Activated naive CD4-positive, alpha-beta T cell treated with anti-CD3 and anti-CD28 coated beads, Interleukin-2, amount 10 ng/mL, durations not matched to agents 7 days and 5 days (primary cell): Measurements from ENCODE around the gene DIP2A.

Source experiments
- CTCF ChIA-PET: fragments of 350-600 bp; sonication (Branson Sonifier 250); formaldehyde crosslinking; loops from one replicate; lab custom pipeline; 2021; ENCODE audit warnings: antibody characterized with exemption; lab: Charles Lee
- DNase-seq: peaks from one replicate; pipeline ENCODE4 v3.0.0-alpha.2; 2020
- H3K27ac Mint-ChIP-seq: one replicate; pipeline ENCODE4 v1.8.0; 2021; ENCODE audit warnings: mild to moderate bottlenecking, moderate library complexity, mixed read lengths
- H3K27me3 Mint-ChIP-seq: one replicate; pipeline ENCODE4 v1.8.0; 2021; ENCODE audit warnings: mild to moderate bottlenecking, mixed read lengths
- H3K36me3 Mint-ChIP-seq: one replicate; pipeline ENCODE4 v1.8.0; 2021; ENCODE audit warnings: mixed read lengths
- H3K4me1 Mint-ChIP-seq: one replicate; pipeline ENCODE4 v1.8.0; 2021; ENCODE audit warnings: mixed read lengths
- H3K4me3 Mint-ChIP-seq: one replicate; pipeline ENCODE4 v1.8.0; 2021; ENCODE audit warnings: mild to moderate bottlenecking, moderate library complexity, mixed read lengths
- H3K9me3 Mint-ChIP-seq: one replicate; pipeline ENCODE4 v1.8.0; 2021; ENCODE audit warnings: mixed read lengths

Gene DIP2A

GRCh38 chr21:46421191-46421750 is 37.4 kb upstream of the DIP2A start:
- Mint-ChIP-seq H3K4me1 (peaks cover 25% of the 10 kb centered on the region), H3K27ac (peak overlapping the region; percentile 19), H3K27me3 (no peaks in the 10 kb centered on the region), H3K4me3 (no peak overlapping the region), H3K9me3 (no peaks in the 10 kb centered on the region), H3K36me3 (peaks cover 38% of the 10 kb centered on the region)
- CTCF ChIA-PET, result interaction anchor here (1.0 kb wide), 1 partner anchor 13 kb away, joined by 3 read pairs; no protein-coding TSS in a partner anchor
- DNase-seq, result no peak

DNA sequence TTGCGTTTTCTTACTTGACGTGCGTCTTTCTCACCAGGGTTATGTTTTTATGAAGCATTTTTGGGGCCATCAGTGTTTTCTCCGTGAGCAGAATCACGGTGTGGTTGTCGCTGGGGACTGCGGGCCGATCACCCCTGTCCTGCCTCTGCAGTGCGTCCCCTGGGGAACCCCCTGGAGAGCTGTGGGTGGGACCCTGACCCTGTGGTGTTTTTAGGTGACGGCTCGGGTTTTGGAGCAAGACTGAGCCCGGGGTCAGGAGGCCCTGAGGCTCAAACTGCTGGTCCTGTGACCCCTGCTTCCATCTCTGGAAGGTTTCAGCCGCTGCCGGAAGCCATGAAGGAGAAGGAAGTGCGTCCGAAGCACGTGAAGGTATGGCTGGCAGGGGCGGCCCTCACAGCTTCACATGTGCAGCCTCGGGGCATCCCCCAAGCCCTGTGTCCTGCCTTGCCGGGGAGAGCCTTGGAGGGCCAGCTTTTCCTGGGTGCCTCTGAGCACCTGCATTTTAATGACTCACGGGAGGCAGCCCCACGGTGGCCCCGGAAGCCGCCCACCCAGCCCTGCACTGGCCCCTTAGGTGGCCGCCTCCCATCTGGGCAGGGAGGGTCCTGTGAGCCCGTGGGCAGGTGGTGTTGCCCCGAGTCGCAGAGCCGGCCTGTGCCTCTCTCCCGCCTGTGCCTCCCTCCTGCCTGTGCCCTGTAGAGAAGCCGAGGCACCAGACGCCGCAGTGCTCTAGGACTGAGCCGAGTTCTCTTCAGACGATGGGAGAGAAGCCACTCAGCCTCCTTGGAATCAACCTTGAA is 36.7 kb upstream of the DIP2A start:
- Mint-ChIP-seq H3K36me3 (peaks cover 34% of the 10 kb centered on the region), H3K4me1 (peaks cover 25% of the 10 kb centered on the region), H3K27me3 (no peaks in the 10 kb centered on the region), H3K4me3 (no peak overlapping the region), H3K9me3 (no peaks in the 10 kb centered on the region), H3K27ac (peak overlapping the region; percentile 19)
- DNase-seq, result no peak
- CTCF ChIA-PET, result interaction anchor here (1.0 kb wide), 1 partner anchor 14 kb away, joined by 3 read pairs; no protein-coding TSS in a partner anchor

- H3K27me3 Mint-ChIP-seq, result no peaks in the 10 kb centered on the region
- CTCF ChIA-PET, result no interaction called here
- no peaks in the 10 kb centered on the region for H3K9me3 Mint-ChIP-seq
- peak overlapping the region; percentile 85 for H3K27ac Mint-ChIP-seq
- H3K4me1 Mint-ChIP-seq, result peaks cover 25% of the 10 kb centered on the region
- H3K36me3 Mint-ChIP-seq, result peaks cover 37% of the 10 kb centered on the region
- DNase-seq, result no peak
- no peak overlapping the region for H3K4me3 Mint-ChIP-seq
Observed at GRCh38 chr21:46422636-46423241, 36.0 kb upstream of the DIP2A start.

- Mint-ChIP-seq H3K4me1 (peaks cover 25% of the 10 kb centered on the region), H3K9me3 (no peaks in the 10 kb centered on the region), H3K4me3 (peak overlapping the region; percentile 46), H3K27ac (peak overlapping the region; percentile 98), H3K36me3 (peaks cover 33% of the 10 kb centered on the region), H3K27me3 (no peaks in the 10 kb centered on the region)
- CTCF ChIA-PET, result no interaction called here
- DNase-seq, result no peak
Observed at GRCh38 chr21:46423546-46424038, 35.1 kb upstream of the DIP2A start.

DNA sequence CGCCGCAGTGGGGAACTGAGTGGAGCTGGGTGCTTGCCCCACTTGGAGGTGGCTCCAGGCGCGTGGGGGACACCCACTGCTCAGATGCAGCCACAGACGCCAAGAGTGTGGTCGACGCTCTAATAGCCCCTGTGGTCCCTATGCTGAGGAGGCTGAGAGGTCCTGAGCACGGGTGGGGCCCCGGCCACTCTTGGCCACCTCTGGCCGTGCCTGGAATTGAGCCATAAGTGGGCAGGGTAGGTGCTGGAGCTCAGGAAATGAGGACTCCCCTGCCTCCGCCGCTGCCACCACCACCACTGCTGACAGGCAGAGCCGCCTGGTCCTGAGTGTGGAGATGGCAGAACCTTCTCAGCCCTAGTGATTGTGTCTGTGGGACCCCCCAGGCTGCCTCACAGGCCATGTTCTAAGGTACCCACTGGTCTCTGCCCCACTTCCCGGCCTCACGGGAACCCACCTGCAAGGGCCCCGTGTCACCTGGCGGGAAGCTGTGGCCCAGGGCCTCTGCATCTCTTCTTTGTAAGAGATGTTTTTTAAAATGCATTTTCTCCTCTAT is 34.6 kb upstream of the DIP2A start:
- no peaks in the 10 kb centered on the region for H3K27me3 Mint-ChIP-seq
- peaks cover 25% of the 10 kb centered on the region for H3K4me1 Mint-ChIP-seq
- H3K36me3 Mint-ChIP-seq, result peaks cover 32% of the 10 kb centered on the region
- peak overlapping the region; percentile 98 for H3K27ac Mint-ChIP-seq
- CTCF ChIA-PET, result no interaction called here
- no peaks in the 10 kb centered on the region for H3K9me3 Mint-ChIP-seq
- peak overlapping the region; percentile 46 for H3K4me3 Mint-ChIP-seq
- peak; percentile 51 for DNase-seq

GRCh38 chr21:46424621-46425020 is 34.1 kb upstream of the DIP2A start:
- Mint-ChIP-seq H3K4me1 (peaks cover 25% of the 10 kb centered on the region), H3K27ac (peak overlapping the region; percentile 98), H3K4me3 (peak overlapping the region; percentile 46), H3K27me3 (no peaks in the 10 kb centered on the region), H3K9me3 (no peaks in the 10 kb centered on the region), H3K36me3 (peaks cover 32% of the 10 kb centered on the region)
- DNase-seq, result peak; percentile 58
- CTCF ChIA-PET, result no interaction called here

GRCh38 chr21:46425041-46425440 is 33.6 kb upstream of the DIP2A start:
- no peaks in the 10 kb centered on the region for H3K9me3 Mint-ChIP-seq
- CTCF ChIA-PET, result no interaction called here
- peaks cover 25% of the 10 kb centered on the region for H3K4me1 Mint-ChIP-seq
- no peak for DNase-seq
- no peaks in the 10 kb centered on the region for H3K27me3 Mint-ChIP-seq
- peaks cover 32% of the 10 kb centered on the region for H3K36me3 Mint-ChIP-seq
- peak overlapping the region; percentile 98 for H3K27ac Mint-ChIP-seq
- H3K4me3 Mint-ChIP-seq, result peak overlapping the region; percentile 46

DNA sequence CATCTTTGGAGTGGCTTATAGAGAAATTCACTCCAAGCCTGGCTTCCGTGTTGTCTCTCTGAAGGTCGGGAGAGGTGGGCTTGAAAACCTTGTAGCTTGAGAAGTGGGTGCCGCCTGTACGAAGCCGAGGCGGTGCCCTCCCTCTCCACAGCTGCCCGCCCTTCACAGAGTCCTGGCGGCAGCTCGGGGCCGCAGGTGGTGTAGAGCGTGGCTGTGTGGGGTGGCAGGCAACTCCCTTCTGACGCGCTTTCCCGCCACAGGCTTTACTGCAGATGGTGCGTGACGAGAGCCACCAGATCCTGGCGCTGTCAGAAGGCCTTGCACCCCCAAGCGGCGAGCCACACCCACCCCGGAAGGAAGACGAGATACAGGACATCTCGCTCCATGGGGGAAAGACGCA is 33.1 kb upstream of the DIP2A start:
- H3K4me3 Mint-ChIP-seq, result peak overlapping the region; percentile 15
- DNase-seq, result peak; percentile 69
- peak overlapping the region; percentile 98 for H3K27ac Mint-ChIP-seq
- H3K36me3 Mint-ChIP-seq, result peaks cover 30% of the 10 kb centered on the region
- CTCF ChIA-PET, result interaction anchor here (0.6 kb wide), 1 partner anchor 1931 kb away, joined by 3 read pairs; no protein-coding TSS in a partner anchor
- H3K9me3 Mint-ChIP-seq, result no peaks in the 10 kb centered on the region
- no peaks in the 10 kb centered on the region for H3K27me3 Mint-ChIP-seq
- H3K4me1 Mint-ChIP-seq, result peaks cover 25% of the 10 kb centered on the region

- peaks cover 25% of the 10 kb centered on the region for H3K4me1 Mint-ChIP-seq
- DNase-seq, result no peak
- no peaks in the 10 kb centered on the region for H3K27me3 Mint-ChIP-seq
- peak overlapping the region; percentile 25 for H3K27ac Mint-ChIP-seq
- no peak overlapping the region for H3K4me3 Mint-ChIP-seq
- peaks cover 34% of the 10 kb centered on the region for H3K36me3 Mint-ChIP-seq
- CTCF ChIA-PET, result no interaction called here
- H3K9me3 Mint-ChIP-seq, result no peaks in the 10 kb centered on the region
Observed at GRCh38 chr21:46426313-46427046, 32.2 kb upstream of the DIP2A start.

GRCh38 chr21:46427516-46427915 is 31.2 kb upstream of the DIP2A start:
- CTCF ChIA-PET, result no interaction called here
- Mint-ChIP-seq H3K27ac (peak overlapping the region; percentile 65), H3K36me3 (peaks cover 37% of the 10 kb centered on the region), H3K4me1 (peaks cover 25% of the 10 kb centered on the region), H3K27me3 (no peaks in the 10 kb centered on the region), H3K9me3 (no peaks in the 10 kb centered on the region), H3K4me3 (no peak overlapping the region)
- no peak for DNase-seq

GRCh38 chr21:46428286-46428685 is 30.4 kb upstream of the DIP2A start:
- Mint-ChIP-seq H3K4me1 (peaks cover 22% of the 10 kb centered on the region), H3K27me3 (no peaks in the 10 kb centered on the region), H3K4me3 (no peak overlapping the region), H3K9me3 (no peaks in the 10 kb centered on the region), H3K27ac (no peak overlapping the region), H3K36me3 (peaks cover 35% of the 10 kb centered on the region)
- DNase-seq, result no peak
- CTCF ChIA-PET, result no interaction called here

DNA sequence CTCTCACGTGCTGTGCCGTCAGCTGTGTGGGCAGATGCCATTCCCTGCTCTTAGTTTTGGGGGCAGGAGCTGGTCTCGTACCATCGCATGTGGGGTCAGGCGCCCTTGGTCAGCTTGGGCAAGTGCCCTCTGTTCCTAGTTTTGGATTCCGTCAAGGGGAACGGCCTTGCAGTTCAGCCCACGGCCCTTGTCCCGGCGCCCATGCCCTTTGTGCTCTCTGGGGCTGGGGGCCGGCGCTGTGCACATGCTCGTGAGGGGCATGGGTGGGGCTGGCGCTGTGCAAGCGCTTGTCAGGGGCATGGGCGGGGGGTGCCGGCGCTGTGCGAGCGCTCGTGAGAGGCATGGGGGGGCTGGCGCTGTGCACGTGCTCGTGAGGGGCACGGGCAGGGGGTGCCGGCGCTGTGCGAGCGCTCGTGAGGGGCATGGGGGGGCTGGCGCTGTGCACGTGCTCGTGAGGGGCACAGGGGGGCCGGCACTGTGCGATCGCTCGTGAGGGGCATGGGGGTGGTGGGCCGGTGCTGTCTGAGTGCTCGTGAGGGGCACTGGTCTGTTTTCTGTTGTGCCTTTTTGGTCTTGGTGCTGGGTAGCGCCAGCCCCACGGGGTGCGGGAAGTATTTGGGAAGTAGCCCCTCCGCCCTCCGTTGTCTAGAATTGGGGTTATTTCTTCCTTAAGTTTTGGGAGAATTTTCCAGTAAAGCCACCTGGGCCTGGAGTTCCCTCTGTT is 29.5 kb upstream of the DIP2A start:
- DNase-seq, result no peak
- Mint-ChIP-seq H3K9me3 (no peaks in the 10 kb centered on the region), H3K36me3 (peaks cover 35% of the 10 kb centered on the region), H3K4me1 (peaks cover 16% of the 10 kb centered on the region), H3K4me3 (no peak overlapping the region), H3K27ac (no peak overlapping the region), H3K27me3 (no peaks in the 10 kb centered on the region)
- CTCF ChIA-PET, result no interaction called here
